HepG2 (cell line): ENCODE measurements around the gene ZNF839. TPM values are rescaled to one million over a fixed set of nuclear protein-coding genes. Genes with fewer than 3 reads are reported as not detected.

Experiments
- ATF7-NPFF ChIP-seq: sonication (generic); formaldehyde crosslinking; IDR thresholded peaks from 2 replicates; pipeline ENCODE4 v1.8.1; 2023; ENCODE audit warnings: mild to moderate bottlenecking, low read depth, missing genetic modification reagents, moderate library complexity
- FOXK1 ChIP-seq: sonication (generic); formaldehyde crosslinking; IDR thresholded peaks from 2 replicates; pipeline ENCODE4 v1.4.0; 2020; ENCODE audit warnings: low read depth, missing genetic modification reagents, borderline replicate concordance
- FOXP4 ChIP-seq: sonication (generic); formaldehyde crosslinking; IDR thresholded peaks from 2 replicates; pipeline ENCODE4 v1.4.0; 2020; ENCODE audit warnings: missing genetic modification reagents
- GTF2F1 ChIP-seq: fragments of 150-350 bp; IDR thresholded peaks from 2 replicates; pipeline ENCODE4 v1.6.1; 2014; ENCODE audit warnings: low read length
- GZF1 ChIP-seq: sonication (generic); formaldehyde crosslinking; IDR thresholded peaks from 2 replicates; pipeline ENCODE4 v1.5.1; 2020; ENCODE audit warnings: mild to moderate bottlenecking, missing genetic modification reagents
- HDAC1 ChIP-seq: sonication (generic); formaldehyde crosslinking; IDR thresholded peaks from 2 replicates; pipeline ENCODE4 v1.5.1; 2020; ENCODE audit warnings: mild to moderate bottlenecking, missing genetic modification reagents
- LCORL ChIP-seq, 2 experiments: fragments of 450-650 bp in 1 of 2; sonication (generic) in 1 of 2; formaldehyde crosslinking in 1 of 2; IDR thresholded peaks; 2 replicates each; pipeline versions ENCODE4 v1.5.0 to v1.6.1; 2017 to 2020; ENCODE audit warnings: antibody characterized with exemption in 1 of 2, missing genetic modification reagents in 1 of 2
- MTA3 ChIP-seq: sonication (generic); formaldehyde crosslinking; IDR thresholded peaks from 2 replicates; pipeline ENCODE4 v1.4.0; 2020; ENCODE audit warnings: missing genetic modification reagents
- NR1H2 ChIP-seq: sonication (generic); formaldehyde crosslinking; IDR thresholded peaks from 2 replicates; pipeline ENCODE4 v1.8.1; 2022; ENCODE audit warnings: low read depth, missing genetic modification reagents, borderline replicate concordance
- NR2C2 ChIP-seq: sonication (generic); formaldehyde crosslinking; IDR thresholded peaks from 2 replicates; pipeline ENCODE4 v1.4.0; 2020; ENCODE audit warnings: missing genetic modification reagents, mild to moderate bottlenecking, moderate library complexity, borderline replicate concordance
- PBX3 ChIP-seq: sonication (generic); formaldehyde crosslinking; IDR thresholded peaks from 2 replicates; pipeline ENCODE4 v1.8.1; 2023; ENCODE audit warnings: missing genetic modification reagents, inconsistent platforms, borderline replicate concordance
- PCBP1 ChIP-seq: fragments of 200-400 bp; formaldehyde crosslinking; IDR thresholded peaks from 2 replicates; pipeline ENCODE4 v1.6.1; 2017; ENCODE audit warnings: mild to moderate bottlenecking, low read depth, low read length, borderline replicate concordance
- PHF5A ChIP-seq: IDR thresholded peaks from one replicate; pipeline ENCODE4 v1.6.1; 2018; ENCODE audit warnings: low read depth, missing genetic modification reagents; ENCODE audit not compliant: unreplicated experiment
- PPARG ChIP-seq: conservative IDR thresholded peaks from 2 replicates; pipeline ENCODE4 v1.6.1; 2016; ENCODE audit warnings: missing biosample characterization, missing genetic modification reagents
- SMARCC2 ChIP-seq: fragments of 450-650 bp; IDR thresholded peaks from 2 replicates; pipeline ENCODE4 v1.6.1; 2017; ENCODE audit warnings: antibody characterized with exemption, mild to moderate bottlenecking
- SOX13 ChIP-seq, 3 experiments: fragments of 450-650 bp in 1 of 3; sonication (generic) in 1 of 3; formaldehyde crosslinking in 1 of 3; IDR thresholded peaks in 2 of 3; conservative IDR thresholded peaks in 1 of 3; 2 replicates each; pipeline versions ENCODE4 v1.5.0 to v1.6.1; 2016 to 2020; ENCODE audit warnings: antibody characterized with exemption in 1 of 3, mild to moderate bottlenecking in 1 of 3, missing compliant biosample characterization in 1 of 3, missing genetic modification reagents in 1 of 3, moderate library complexity in 1 of 3
- SP1 ChIP-seq, 2 experiments: fragments of 450-650 bp in 1 of 2; sonication (generic) in 1 of 2; formaldehyde crosslinking in 1 of 2; IDR thresholded peaks; 2 replicates each; pipeline versions ENCODE4 v1.4.0 to v1.6.1; 2016 to 2020; ENCODE audit warnings: missing genetic modification reagents in 1 of 2
- YEATS4 ChIP-seq: sonication (generic); formaldehyde crosslinking; IDR thresholded peaks from 2 replicates; pipeline ENCODE4 v1.4.0; 2020; ENCODE audit warnings: missing genetic modification reagents, borderline replicate concordance
- ZNF101 ChIP-seq: sonication (generic); formaldehyde crosslinking; IDR thresholded peaks from 2 replicates; pipeline ENCODE4 v1.4.0; 2020; ENCODE audit warnings: mild to moderate bottlenecking, low read depth, missing genetic modification reagents, borderline replicate concordance
- ZNF124 ChIP-seq: sonication (generic); formaldehyde crosslinking; IDR thresholded peaks from 2 replicates; pipeline ENCODE4 v1.4.0; 2020; ENCODE audit warnings: missing genetic modification reagents
- ZNF180 ChIP-seq: sonication (generic); formaldehyde crosslinking; IDR thresholded peaks from 2 replicates; pipeline ENCODE4 v1.4.0; 2020; ENCODE audit warnings: low read depth, missing genetic modification reagents, borderline replicate concordance
- ZNF337 ChIP-seq: sonication (generic); formaldehyde crosslinking; IDR thresholded peaks from 2 replicates; pipeline ENCODE4 v1.5.1; 2020; ENCODE audit warnings: missing genetic modification reagents, low read depth, mild to moderate bottlenecking, borderline replicate concordance
- ZNF383 ChIP-seq: sonication (generic); formaldehyde crosslinking; IDR thresholded peaks from 2 replicates; pipeline ENCODE4 v1.4.0; 2020; ENCODE audit warnings: missing genetic modification reagents, mild to moderate bottlenecking, borderline replicate concordance
- ZNF451 ChIP-seq: sonication (generic); formaldehyde crosslinking; IDR thresholded peaks from 2 replicates; pipeline ENCODE4 v1.5.0; 2020; ENCODE audit warnings: mild to moderate bottlenecking, missing genetic modification reagents
- ZNF460 ChIP-seq: sonication (generic); formaldehyde crosslinking; IDR thresholded peaks from 2 replicates; pipeline ENCODE4 v1.5.1; 2020; ENCODE audit warnings: missing genetic modification reagents, mild to moderate bottlenecking, borderline replicate concordance
- ZNF678 ChIP-seq: sonication (generic); formaldehyde crosslinking; IDR thresholded peaks from 2 replicates; pipeline ENCODE4 v1.4.0; 2020; ENCODE audit warnings: mild to moderate bottlenecking, missing genetic modification reagents
- ZNF841 ChIP-seq: sonication (generic); formaldehyde crosslinking; IDR thresholded peaks from 2 replicates; pipeline ENCODE4 v1.8.1; 2023; ENCODE audit warnings: missing genetic modification reagents, borderline replicate concordance
- polyA plus RNA-seq, 8 experiments: library from polyadenylated mRNA; depleted of rRNA in 3 of 8; stranded (reverse) in 7 of 8; unstranded in 1 of 8; fragments of >200 nt; fragmentation: Illumina TruSeq in 4 of 8; extraction: Trizol in 4 of 8; gene quantifications; 2 replicates each; pipeline versions ENCODE4 v1.2.1 to v1.2.3, GENCODE V29; 2011 to 2016; ENCODE audit warnings: low read depth in 4 of 8, missing spikeins in 1 of 8, mixed read lengths in 1 of 8; ENCODE audit not compliant: insufficient read depth in 1 of 8
- total RNA-seq, 5 experiments: library from RNA; depleted of rRNA; stranded (reverse); fragments of >200 nt; fragmentation: Illumina TruSeq; extraction: Trizol; gene quantifications; 2 replicates each; pipeline ENCODE4 v1.2.3, GENCODE V29; 2016; ENCODE audit warnings: low read depth in 1 of 5

Gene ZNF839
- total and polyA plus RNA-seq, 2 of the 13 experiments (the other 11 are each of a cell fraction or from before 2014, with no cell fraction given), result 11.1 to 12.8 TPM

- peak; percentile 86 for TF ChIP-seq NR2C2 (CRISPR knock-in tag)
- TF ChIP-seq NR1H2 (CRISPR knock-in tag), result 0 out of 2 replicates have a peak, but pooled peaks have one; percentile 66
- no peak for TF ChIP-seq ZNF124 (CRISPR knock-in tag)
- peak; percentile 10; the same call in 1 of the 2 replicates for TF ChIP-seq ZNF451 (CRISPR knock-in tag)
- TF ChIP-seq PHF5A (CRISPR knock-in tag), result no peak
- TF ChIP-seq PPARG (CRISPR knock-in tag), result peak; percentile 11; the same call in 1 of the 2 replicates
- TF ChIP-seq ZNF337, result peak; percentile 83; the same call in 1 of the 2 replicates
- no peak for TF ChIP-seq MTA3 (CRISPR knock-in tag)
- peak; percentile 52; the same call in 1 of the 2 replicates for TF ChIP-seq FOXP4 (CRISPR knock-in tag)
- no peak for TF ChIP-seq SMARCC2
- no peak for TF ChIP-seq ZNF841
- no peak for TF ChIP-seq PBX3 (CRISPR knock-in tag)
- TF ChIP-seq ATF7-NPFF (CRISPR knock-in tag), result no peak
- no peak for TF ChIP-seq ZNF180 (CRISPR knock-in tag)
- no peak for TF ChIP-seq ZNF678
- TF ChIP-seq ZNF460 (CRISPR knock-in tag), result no peak
- TF ChIP-seq GZF1 (CRISPR knock-in tag), result 0 out of 2 replicates have a peak, but pooled peaks have one; percentile 5
- TF ChIP-seq PCBP1, result no peak
- peak; percentile 53 for TF ChIP-seq HDAC1 (CRISPR knock-in tag)
- peak; percentile 15; the same call in 1 of the 2 replicates for TF ChIP-seq YEATS4
- TF ChIP-seq SOX13 (IDR thresholded peaks at IDR 0.05), result no peak
- no peak for TF ChIP-seq SOX13 (CRISPR knock-in tag; conservative IDR thresholded peaks at IDR 0.05 in 1 of 2, IDR thresholded peaks at IDR 0.05 in 1 of 2)
- no peak for TF ChIP-seq SP1 (IDR thresholded peaks at IDR 0.05)
- no peak for TF ChIP-seq SP1 (CRISPR knock-in tag; IDR thresholded peaks at IDR 0.05)
- TF ChIP-seq GTF2F1, result 0 out of 2 replicates have a peak, but pooled peaks have one; percentile 22
- no peak for TF ChIP-seq ZNF101
- TF ChIP-seq ZNF383 (CRISPR knock-in tag), result no peak
- no peak; the same call in 1 of the 2 replicates for TF ChIP-seq FOXK1 (CRISPR knock-in tag)
- no peak for TF ChIP-seq LCORL (IDR thresholded peaks at IDR 0.05)
- TF ChIP-seq LCORL (CRISPR knock-in tag; IDR thresholded peaks at IDR 0.05), result peak; percentile 54; the same call in 1 of the 2 replicates
Observed at GRCh38 chr14:102320671-102321455, 1.3 kb downstream of the ZNF839 start (continued).
